Measurements from ENCODE around the gene PCBP3.

PCBP3 gene

GRCh38 chr21:45897191-45898027 is 253.9 kb downstream of the PCBP3 start:
- no peak for TF ChIP-seq GATA3 (IDR thresholded peaks at IDR 0.05; ENCODE audit: low read depth, low read length)
- no peak for TF ChIP-seq GATA2 (IDR thresholded peaks at IDR 0.05; ENCODE audit: low read depth, low read length)

- TF ChIP-seq GATA3 (IDR thresholded peaks at IDR 0.05; ENCODE audit: low read depth, low read length) (no peak), GATA2 (IDR thresholded peaks at IDR 0.05; ENCODE audit: low read depth, low read length) (no peak)
Measured at GRCh38 chr21:45898028-45898350, 254.5 kb downstream of the PCBP3 start.

- TF ChIP-seq GATA2 (IDR thresholded peaks at IDR 0.05; ENCODE audit: low read depth, low read length) = no peak
- no peak for TF ChIP-seq GATA3 (IDR thresholded peaks at IDR 0.05; ENCODE audit: low read depth, low read length)
Measured at GRCh38 chr21:45898781-45899180, 255.3 kb downstream of the PCBP3 start.

GRCh38 chr21:45899317-45900033 is 255.9 kb downstream of the PCBP3 start:
- no peak for TF ChIP-seq GATA2 (IDR thresholded peaks at IDR 0.05; ENCODE audit: low read depth, low read length)
- TF ChIP-seq GATA3 (IDR thresholded peaks at IDR 0.05; ENCODE audit: low read depth, low read length) = no peak

GRCh38 chr21:45900034-45900868 is 256.7 kb downstream of the PCBP3 start:
- no peak for TF ChIP-seq GATA3 (IDR thresholded peaks at IDR 0.05; ENCODE audit: low read depth, low read length)
- no peak for TF ChIP-seq GATA2 (IDR thresholded peaks at IDR 0.05; ENCODE audit: low read depth, low read length)

GRCh38 chr21:45901061-45901690 is 257.7 kb downstream of the PCBP3 start:
- TF ChIP-seq GATA2 (IDR thresholded peaks at IDR 0.05; ENCODE audit: low read depth, low read length) (no peak), GATA3 (IDR thresholded peaks at IDR 0.05; ENCODE audit: low read depth, low read length) (no peak)

GRCh38 chr21:45902292-45902995 is 258.9 kb downstream of the PCBP3 start:
- no peak for TF ChIP-seq GATA2 (IDR thresholded peaks at IDR 0.05; ENCODE audit: low read depth, low read length)
- TF ChIP-seq GATA3 (IDR thresholded peaks at IDR 0.05; ENCODE audit: low read depth, low read length) = no peak

GRCh38 chr21:45905196-45905595 is 261.7 kb downstream of the PCBP3 start:
- TF ChIP-seq GATA3 (IDR thresholded peaks at IDR 0.05; ENCODE audit: low read depth, low read length) (no peak), GATA2 (IDR thresholded peaks at IDR 0.05; ENCODE audit: low read depth, low read length) (no peak)

- TF ChIP-seq GATA3 (IDR thresholded peaks at IDR 0.05; ENCODE audit: low read depth, low read length) = no peak
- TF ChIP-seq GATA2 (IDR thresholded peaks at IDR 0.05; ENCODE audit: low read depth, low read length) = no peak
Measured at GRCh38 chr21:45906196-45906805, 262.8 kb downstream of the PCBP3 start.

GRCh38 chr21:45906859-45907258 is 263.3 kb downstream of the PCBP3 start:
- TF ChIP-seq GATA3 (IDR thresholded peaks at IDR 0.05; ENCODE audit: low read depth, low read length) (no peak), GATA2 (IDR thresholded peaks at IDR 0.05; ENCODE audit: low read depth, low read length) (no peak)

- TF ChIP-seq GATA2 (IDR thresholded peaks at IDR 0.05; ENCODE audit: low read depth, low read length) (no peak), GATA3 (IDR thresholded peaks at IDR 0.05; ENCODE audit: low read depth, low read length) (no peak)
Measured at GRCh38 chr21:45908536-45909237, 265.2 kb downstream of the PCBP3 start.

GRCh38 chr21:45909238-45909988 is 265.9 kb downstream of the PCBP3 start:
- no peak for TF ChIP-seq GATA2 (IDR thresholded peaks at IDR 0.05; ENCODE audit: low read depth, low read length)
- no peak for TF ChIP-seq GATA3 (IDR thresholded peaks at IDR 0.05; ENCODE audit: low read depth, low read length)
